B cell (primary cell): Measurements from ENCODE around the gene NELFE.

Source experiments
- EZH2 ChIP-seq: IDR thresholded peaks from 2 replicates; pipeline ENCODE4 v1.6.1; 2012; ENCODE audit warnings: borderline replicate concordance, low read depth, mild to moderate bottlenecking, moderate library complexity, low read length; ENCODE audit not compliant: insufficient read depth, poor library complexity, severe bottlenecking
- TF ChIP-seq, protein P1 (sequence below): fragments of 200-600 bp; IDR thresholded peaks from one replicate; pipeline ENCODE4 v1.8.0; 2022; ENCODE audit warnings: antibody characterized with exemption, mild to moderate bottlenecking

GRCh38 chr6:31933537-31933936 is 25.2 kb downstream of the NELFE start:
- TF ChIP-seq, protein P1, sequence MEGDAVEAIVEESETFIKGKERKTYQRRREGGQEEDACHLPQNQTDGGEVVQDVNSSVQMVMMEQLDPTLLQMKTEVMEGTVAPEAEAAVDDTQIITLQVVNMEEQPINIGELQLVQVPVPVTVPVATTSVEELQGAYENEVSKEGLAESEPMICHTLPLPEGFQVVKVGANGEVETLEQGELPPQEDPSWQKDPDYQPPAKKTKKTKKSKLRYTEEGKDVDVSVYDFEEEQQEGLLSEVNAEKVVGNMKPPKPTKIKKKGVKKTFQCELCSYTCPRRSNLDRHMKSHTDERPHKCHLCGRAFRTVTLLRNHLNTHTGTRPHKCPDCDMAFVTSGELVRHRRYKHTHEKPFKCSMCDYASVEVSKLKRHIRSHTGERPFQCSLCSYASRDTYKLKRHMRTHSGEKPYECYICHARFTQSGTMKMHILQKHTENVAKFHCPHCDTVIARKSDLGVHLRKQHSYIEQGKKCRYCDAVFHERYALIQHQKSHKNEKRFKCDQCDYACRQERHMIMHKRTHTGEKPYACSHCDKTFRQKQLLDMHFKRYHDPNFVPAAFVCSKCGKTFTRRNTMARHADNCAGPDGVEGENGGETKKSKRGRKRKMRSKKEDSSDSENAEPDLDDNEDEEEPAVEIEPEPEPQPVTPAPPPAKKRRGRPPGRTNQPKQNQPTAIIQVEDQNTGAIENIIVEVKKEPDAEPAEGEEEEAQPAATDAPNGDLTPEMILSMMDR: no peak
- TF ChIP-seq EZH2: no peak
